Measurements from ENCODE around the gene HEATR9. TPM values are rescaled to one million over a fixed set of nuclear protein-coding genes. Genes with fewer than 3 reads are reported as not detected.

Gene HEATR9
- polyA plus RNA-seq, 3 donors = not detected

DNA sequence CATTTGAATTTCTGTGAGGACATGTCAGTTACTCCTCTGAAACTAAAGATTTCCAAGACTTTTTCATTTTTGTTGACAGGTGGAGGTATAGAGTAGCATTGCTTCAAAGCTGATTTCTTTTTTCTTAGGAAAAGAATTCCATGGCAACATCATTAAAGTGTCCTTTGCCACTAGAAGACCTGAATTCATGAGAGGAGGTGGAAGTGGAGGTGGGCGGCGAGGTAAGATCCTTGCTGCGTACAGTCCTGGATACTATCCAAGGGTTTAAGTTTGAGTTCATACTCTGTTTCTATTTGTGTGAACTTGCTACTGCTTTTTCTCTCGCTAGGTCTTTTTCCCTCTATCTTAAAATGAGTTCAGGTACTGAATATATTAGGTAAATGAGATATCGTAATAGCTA, 26.5 kb downstream of the HEATR9 start:
- WGBS (ENCODE audit: insufficient coverage) = no CpG with 5 or more reads among the region's 5 CpGs
- Histone ChIP-seq H3K4me1 (ENCODE audit: control insufficient read depth in 1 of 2, insufficient read depth in 2 of 2, low read length in 2 of 2) (no peaks in the 10 kb centered on the region), H3K79me2 (ENCODE audit: insufficient read depth, low read length) (no peaks in the 10 kb centered on the region), H3K4me2 (replicated peaks; ENCODE audit: extremely low read depth, low read length, poor library complexity, severe bottlenecking) (no peak overlapping the region), H4K20me1 (ENCODE audit: insufficient read depth, low read length) (peaks cover 16% of the 10 kb centered on the region), H2AFZ (ENCODE audit: insufficient read depth, low read depth, low read length, poor library complexity, severe bottlenecking) (no peak overlapping the region), H3K27me3 (ENCODE audit: control insufficient read depth in 2 of 2, insufficient read depth in 2 of 2, low read length in 2 of 2) (no peaks in the 10 kb centered on the region), H3K27ac (ENCODE audit: low read depth in 1 of 2, low read length in 2 of 2) (no peak overlapping the region), H3K4me3 (replicated peaks in 1 of 3; ENCODE audit: low read depth in 2 of 3, low read length in 3 of 3) (no peak overlapping the region), H3K9ac (ENCODE audit: insufficient read depth, low read length, poor library complexity, severe bottlenecking) (no peak overlapping the region), H3K9me3 (replicated peaks in 1 of 2; ENCODE audit: control insufficient read depth in 1 of 2, insufficient read depth in 1 of 2, low read length in 2 of 2) (no peaks in the 10 kb centered on the region), H3K36me3 (replicated peaks in 1 of 2; ENCODE audit: control insufficient read depth in 1 of 2, insufficient read depth in 2 of 2, low read length in 2 of 2) (peaks cover 90 to 99% of the 10 kb centered on the region in 2 donors)
- DNase-seq = no peak
- Mint-ChIP-seq H3K9me3 (no peaks in the 10 kb centered on the region), H3K36me3 (peaks cover 74 to 94% of the 10 kb centered on the region in 2 donors), H3K27ac (no peak overlapping the region), H3K27me3 (ENCODE audit: low read depth in 3 of 3) (peaks cover 0 to 2% (median 1%) of the 10 kb centered on the region in 3 donors), H3K4me3 (no peak overlapping the region), H3K4me1 (no peaks in the 10 kb centered on the region)
- TF ChIP-seq, protein P1, sequence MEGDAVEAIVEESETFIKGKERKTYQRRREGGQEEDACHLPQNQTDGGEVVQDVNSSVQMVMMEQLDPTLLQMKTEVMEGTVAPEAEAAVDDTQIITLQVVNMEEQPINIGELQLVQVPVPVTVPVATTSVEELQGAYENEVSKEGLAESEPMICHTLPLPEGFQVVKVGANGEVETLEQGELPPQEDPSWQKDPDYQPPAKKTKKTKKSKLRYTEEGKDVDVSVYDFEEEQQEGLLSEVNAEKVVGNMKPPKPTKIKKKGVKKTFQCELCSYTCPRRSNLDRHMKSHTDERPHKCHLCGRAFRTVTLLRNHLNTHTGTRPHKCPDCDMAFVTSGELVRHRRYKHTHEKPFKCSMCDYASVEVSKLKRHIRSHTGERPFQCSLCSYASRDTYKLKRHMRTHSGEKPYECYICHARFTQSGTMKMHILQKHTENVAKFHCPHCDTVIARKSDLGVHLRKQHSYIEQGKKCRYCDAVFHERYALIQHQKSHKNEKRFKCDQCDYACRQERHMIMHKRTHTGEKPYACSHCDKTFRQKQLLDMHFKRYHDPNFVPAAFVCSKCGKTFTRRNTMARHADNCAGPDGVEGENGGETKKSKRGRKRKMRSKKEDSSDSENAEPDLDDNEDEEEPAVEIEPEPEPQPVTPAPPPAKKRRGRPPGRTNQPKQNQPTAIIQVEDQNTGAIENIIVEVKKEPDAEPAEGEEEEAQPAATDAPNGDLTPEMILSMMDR (IDR thresholded peaks at IDR 0.05) = no peak
- intact Hi-C loops (cut with micrococcal nuclease) = no loop called here

DNA sequence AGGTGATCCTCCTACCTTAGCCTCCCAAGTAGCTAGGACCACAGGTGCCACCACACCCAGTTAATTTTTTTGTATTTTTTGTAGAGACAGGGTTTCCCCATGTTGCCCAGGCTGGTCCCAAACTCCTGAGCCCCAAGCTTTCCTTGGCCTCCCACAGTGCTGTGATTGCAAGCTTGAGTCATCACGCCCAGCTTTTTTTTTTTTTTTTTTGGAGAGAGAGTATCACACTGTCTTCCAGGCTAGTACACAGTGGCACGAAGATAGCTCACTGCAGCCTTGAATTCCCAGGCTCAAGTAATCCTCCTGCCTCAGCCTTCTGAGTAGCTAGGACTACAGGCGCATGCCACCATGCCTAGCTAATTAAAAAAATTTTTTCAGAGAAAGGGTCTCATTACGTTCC, 27.2 kb downstream of the HEATR9 start:
- Mint-ChIP-seq H3K9me3 (no peaks in the 10 kb centered on the region), H3K27ac (peak overlapping the region in 1 of 7 donors; percentile 28), H3K36me3 (peaks cover 76 to 94% of the 10 kb centered on the region in 2 donors), H3K4me3 (no peak overlapping the region), H3K4me1 (no peaks in the 10 kb centered on the region), H3K27me3 (ENCODE audit: low read depth in 3 of 3) (peaks cover 0 to 2% (median 1%) of the 10 kb centered on the region in 3 donors)
- Histone ChIP-seq H2AFZ (ENCODE audit: insufficient read depth, low read depth, low read length, poor library complexity, severe bottlenecking) (no peak overlapping the region), H3K9me3 (replicated peaks in 1 of 2; ENCODE audit: control insufficient read depth in 1 of 2, insufficient read depth in 1 of 2, low read length in 2 of 2) (no peaks in the 10 kb centered on the region), H3K79me2 (ENCODE audit: insufficient read depth, low read length) (no peaks in the 10 kb centered on the region), H3K4me1 (ENCODE audit: control insufficient read depth in 1 of 2, insufficient read depth in 2 of 2, low read length in 2 of 2) (no peaks in the 10 kb centered on the region), H4K20me1 (ENCODE audit: insufficient read depth, low read length) (peaks cover 14% of the 10 kb centered on the region), H3K9ac (ENCODE audit: insufficient read depth, low read length, poor library complexity, severe bottlenecking) (no peak overlapping the region), H3K4me3 (replicated peaks in 1 of 3; ENCODE audit: low read depth in 2 of 3, low read length in 3 of 3) (no peak overlapping the region), H3K4me2 (replicated peaks; ENCODE audit: extremely low read depth, low read length, poor library complexity, severe bottlenecking) (no peak overlapping the region), H3K27me3 (ENCODE audit: control insufficient read depth in 2 of 2, insufficient read depth in 2 of 2, low read length in 2 of 2) (no peaks in the 10 kb centered on the region), H3K27ac (ENCODE audit: low read depth in 1 of 2, low read length in 2 of 2) (no peak overlapping the region), H3K36me3 (replicated peaks in 1 of 2; ENCODE audit: control insufficient read depth in 1 of 2, insufficient read depth in 2 of 2, low read length in 2 of 2) (peaks cover 92 to 99% of the 10 kb centered on the region in 2 donors)
- WGBS (ENCODE audit: insufficient coverage) = 96% methylated on average over 2 of the region's 4 CpGs
- DNase-seq = no peak
- TF ChIP-seq, protein P1 (IDR thresholded peaks at IDR 0.05) = no peak
- intact Hi-C loops (cut with micrococcal nuclease) = no loop called here
